ENCODE data around the gene PDXK. TPM values are rescaled to one million over a fixed set of nuclear protein-coding genes. Genes with fewer than 3 reads are reported as not detected.

Gene PDXK
- polyA plus RNA-seq, 1 donor from 2014 or later: 22.8 TPM

DNA sequence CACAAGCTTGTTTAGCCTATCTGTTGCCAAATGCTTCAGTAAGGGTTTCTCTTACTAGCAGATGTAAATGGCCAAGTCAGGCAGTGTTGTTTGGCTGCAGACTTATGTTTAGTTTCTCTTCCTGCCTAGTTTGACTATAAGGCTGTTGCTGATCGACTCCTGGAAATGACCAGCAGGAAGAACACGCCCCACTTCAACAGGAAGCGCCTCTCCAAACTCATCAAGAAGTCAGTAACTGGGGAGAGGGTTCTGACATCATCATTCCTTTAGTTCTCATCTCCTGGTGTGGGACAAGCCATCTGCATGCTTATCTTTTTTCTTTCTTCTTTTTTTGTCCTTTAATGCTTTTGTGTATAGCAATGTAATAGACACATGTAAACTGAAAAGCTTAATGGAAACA, 34.5 kb upstream of the PDXK start:
- Histone ChIP-seq H2AFZ (ENCODE audit: low read depth, low read length) (no peak overlapping the region), H4K20me1 (ENCODE audit: insufficient read depth) (no peaks in the 10 kb centered on the region), H3K4me3 (ENCODE audit: low read length) (no peak overlapping the region), H3K4me2 (ENCODE audit: low read length) (no peak overlapping the region), H3F3A (ENCODE audit: insufficient read depth, low read length, poor library complexity, severe bottlenecking) (no peaks in the 10 kb centered on the region), H3K36me3 (ENCODE audit: insufficient read depth, low read length) (no peaks in the 10 kb centered on the region), H3K9ac (ENCODE audit: low read length) (no peak overlapping the region), H3K79me2 (replicated peaks; ENCODE audit: insufficient read depth, low read length) (no peaks in the 10 kb centered on the region), H3K27me3 (ENCODE audit: insufficient read depth, low read depth, low read length) (no peaks in the 10 kb centered on the region), H3K27ac (ENCODE audit: low read length) (no peak overlapping the region), H3K9me3 (ENCODE audit: low read length) (no peaks in the 10 kb centered on the region), H3K9me2 (ENCODE audit: insufficient read depth, low read length) (no peaks in the 10 kb centered on the region)
- TF ChIP-seq SMC3 (conservative IDR thresholded peaks at IDR 0.05; ENCODE audit: poor library complexity) (no peak), MXI1 (conservative IDR thresholded peaks at IDR 0.05; ENCODE audit: poor library complexity, severe bottlenecking) (no peak), POLR2AphosphoS5 (IDR thresholded peaks at IDR 0.05) (no peak), EZH2 (IDR thresholded peaks at IDR 0.05; ENCODE audit: borderline replicate concordance, insufficient read depth, low read length, poor library complexity, severe bottlenecking) (no peak), RAD21 (conservative IDR thresholded peaks at IDR 0.05) (no peak), TAF1 (IDR thresholded peaks at IDR 0.05; ENCODE audit: low read depth) (no peak), EP300 (conservative IDR thresholded peaks at IDR 0.05; ENCODE audit: poor library complexity, severe bottlenecking) (no peak)
- TF ChIP-seq, protein P1, sequence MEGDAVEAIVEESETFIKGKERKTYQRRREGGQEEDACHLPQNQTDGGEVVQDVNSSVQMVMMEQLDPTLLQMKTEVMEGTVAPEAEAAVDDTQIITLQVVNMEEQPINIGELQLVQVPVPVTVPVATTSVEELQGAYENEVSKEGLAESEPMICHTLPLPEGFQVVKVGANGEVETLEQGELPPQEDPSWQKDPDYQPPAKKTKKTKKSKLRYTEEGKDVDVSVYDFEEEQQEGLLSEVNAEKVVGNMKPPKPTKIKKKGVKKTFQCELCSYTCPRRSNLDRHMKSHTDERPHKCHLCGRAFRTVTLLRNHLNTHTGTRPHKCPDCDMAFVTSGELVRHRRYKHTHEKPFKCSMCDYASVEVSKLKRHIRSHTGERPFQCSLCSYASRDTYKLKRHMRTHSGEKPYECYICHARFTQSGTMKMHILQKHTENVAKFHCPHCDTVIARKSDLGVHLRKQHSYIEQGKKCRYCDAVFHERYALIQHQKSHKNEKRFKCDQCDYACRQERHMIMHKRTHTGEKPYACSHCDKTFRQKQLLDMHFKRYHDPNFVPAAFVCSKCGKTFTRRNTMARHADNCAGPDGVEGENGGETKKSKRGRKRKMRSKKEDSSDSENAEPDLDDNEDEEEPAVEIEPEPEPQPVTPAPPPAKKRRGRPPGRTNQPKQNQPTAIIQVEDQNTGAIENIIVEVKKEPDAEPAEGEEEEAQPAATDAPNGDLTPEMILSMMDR (IDR thresholded peaks at IDR 0.05; ENCODE audit: poor library complexity, severe bottlenecking): no peak
- TF ChIP-seq, protein P2, sequence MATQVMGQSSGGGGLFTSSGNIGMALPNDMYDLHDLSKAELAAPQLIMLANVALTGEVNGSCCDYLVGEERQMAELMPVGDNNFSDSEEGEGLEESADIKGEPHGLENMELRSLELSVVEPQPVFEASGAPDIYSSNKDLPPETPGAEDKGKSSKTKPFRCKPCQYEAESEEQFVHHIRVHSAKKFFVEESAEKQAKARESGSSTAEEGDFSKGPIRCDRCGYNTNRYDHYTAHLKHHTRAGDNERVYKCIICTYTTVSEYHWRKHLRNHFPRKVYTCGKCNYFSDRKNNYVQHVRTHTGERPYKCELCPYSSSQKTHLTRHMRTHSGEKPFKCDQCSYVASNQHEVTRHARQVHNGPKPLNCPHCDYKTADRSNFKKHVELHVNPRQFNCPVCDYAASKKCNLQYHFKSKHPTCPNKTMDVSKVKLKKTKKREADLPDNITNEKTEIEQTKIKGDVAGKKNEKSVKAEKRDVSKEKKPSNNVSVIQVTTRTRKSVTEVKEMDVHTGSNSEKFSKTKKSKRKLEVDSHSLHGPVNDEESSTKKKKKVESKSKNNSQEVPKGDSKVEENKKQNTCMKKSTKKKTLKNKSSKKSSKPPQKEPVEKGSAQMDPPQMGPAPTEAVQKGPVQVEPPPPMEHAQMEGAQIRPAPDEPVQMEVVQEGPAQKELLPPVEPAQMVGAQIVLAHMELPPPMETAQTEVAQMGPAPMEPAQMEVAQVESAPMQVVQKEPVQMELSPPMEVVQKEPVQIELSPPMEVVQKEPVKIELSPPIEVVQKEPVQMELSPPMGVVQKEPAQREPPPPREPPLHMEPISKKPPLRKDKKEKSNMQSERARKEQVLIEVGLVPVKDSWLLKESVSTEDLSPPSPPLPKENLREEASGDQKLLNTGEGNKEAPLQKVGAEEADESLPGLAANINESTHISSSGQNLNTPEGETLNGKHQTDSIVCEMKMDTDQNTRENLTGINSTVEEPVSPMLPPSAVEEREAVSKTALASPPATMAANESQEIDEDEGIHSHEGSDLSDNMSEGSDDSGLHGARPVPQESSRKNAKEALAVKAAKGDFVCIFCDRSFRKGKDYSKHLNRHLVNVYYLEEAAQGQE (IDR thresholded peaks at IDR 0.05; ENCODE audit: borderline replicate concordance): no peak

DNA sequence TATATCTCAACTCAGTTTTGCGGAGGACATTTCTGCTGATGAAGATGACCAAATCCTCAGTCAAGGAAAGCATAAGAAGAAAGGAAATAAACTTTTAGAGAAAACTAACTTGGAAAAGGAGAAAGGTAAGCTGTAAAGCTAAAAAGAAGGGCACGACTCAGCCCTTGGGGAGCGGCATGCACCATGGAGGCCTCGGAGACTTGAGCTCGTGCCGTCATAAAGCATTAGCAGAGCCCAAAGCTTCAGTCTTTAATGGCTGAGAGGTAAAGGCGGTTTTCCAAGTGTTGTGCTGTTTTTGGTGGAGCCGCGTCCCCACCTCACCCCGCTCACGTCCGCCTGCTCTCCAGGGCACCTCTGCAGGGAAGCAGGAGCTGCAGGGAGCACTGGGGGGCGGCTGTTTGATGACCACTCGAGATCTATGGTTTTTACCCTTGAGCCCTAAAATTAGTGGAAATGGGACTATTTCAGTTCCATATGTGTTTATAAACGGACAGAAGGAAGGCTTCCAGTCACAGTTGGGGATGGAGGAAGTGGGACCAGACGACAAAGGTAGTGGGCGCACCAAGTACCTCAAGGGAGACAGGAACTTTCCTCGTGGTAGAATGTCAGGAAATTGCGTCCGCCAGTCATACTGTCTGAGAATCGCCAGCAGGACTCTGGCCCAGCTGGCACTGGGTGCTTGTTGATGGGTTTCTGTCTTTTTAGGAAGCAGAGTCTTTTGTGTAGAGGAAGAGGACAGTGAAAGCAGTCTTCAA, 31.9 kb upstream of the PDXK start:
- no peaks in the 10 kb centered on the region for H3K36me3 ChIP-seq (ENCODE audit: insufficient read depth, low read length)

More for the DNA sequence above, 31.9 kb upstream of the PDXK start:
- Histone ChIP-seq H3K4me3 (ENCODE audit: low read length) (no peak overlapping the region), H3K4me2 (ENCODE audit: low read length) (no peak overlapping the region), H3K9me3 (ENCODE audit: low read length) (no peaks in the 10 kb centered on the region), H3K79me2 (replicated peaks; ENCODE audit: insufficient read depth, low read length) (no peaks in the 10 kb centered on the region), H3K9ac (ENCODE audit: low read length) (no peak overlapping the region), H3K27ac (ENCODE audit: low read length) (no peak overlapping the region), H4K20me1 (ENCODE audit: insufficient read depth) (no peaks in the 10 kb centered on the region), H2AFZ (ENCODE audit: low read depth, low read length) (no peak overlapping the region), H3F3A (ENCODE audit: insufficient read depth, low read length, poor library complexity, severe bottlenecking) (no peaks in the 10 kb centered on the region), H3K9me2 (ENCODE audit: insufficient read depth, low read length) (no peaks in the 10 kb centered on the region), H3K27me3 (ENCODE audit: insufficient read depth, low read depth, low read length) (no peaks in the 10 kb centered on the region)
- TF ChIP-seq SMC3 (conservative IDR thresholded peaks at IDR 0.05; ENCODE audit: poor library complexity): no peak
- TF ChIP-seq, protein P1 (IDR thresholded peaks at IDR 0.05; ENCODE audit: poor library complexity, severe bottlenecking): no peak
